Common myeloid progenitor, CD34-positive (primary cell): ENCODE data around the gene MFSD6L.
A peak's percentile ranks its signal among the peaks of the same experiment; 100 is the strongest.

Source experiments
- CTCF ChIA-PET: fragments of 350-600 bp; sonication (Branson Sonifier 250); formaldehyde crosslinking; loops from one replicate; lab custom pipeline; 2021; ENCODE audit warnings: antibody characterized with exemption; lab: Charles Lee
- POLR2A ChIA-PET: fragments of 350-600 bp; sonication (Branson Sonifier 250); formaldehyde crosslinking; loops from one replicate; lab custom pipeline; 2021; ENCODE audit warnings: antibody characterized with exemption; lab: Charles Lee
- DNase-seq, 3 donors: peaks; one replicate each; pipeline versions ENCODE4 v3.0.0 to v3.0.0-alpha.2; 2013
- H3K27ac ChIP-seq, 2 experiments: 1 replicate in 1 of 2; 2 replicates in 1 of 2; pipeline ENCODE4 v1.7.0; 2013; ENCODE audit warnings: inconsistent platforms in 2 of 2, low read length in 2 of 2, mild to moderate bottlenecking in 2 of 2, low read depth in 1 of 2, moderate library complexity in 1 of 2; ENCODE audit not compliant: severe bottlenecking in 2 of 2, insufficient read depth in 1 of 2, poor library complexity in 1 of 2
- H3K27me3 ChIP-seq, 5 experiments: replicated peaks in 2 of 5; 1 replicate in 3 of 5; 2 replicates in 2 of 5; pipeline versions ENCODE4 v1.6.1 to v1.7.0; 2013; ENCODE audit warnings: low read length in 4 of 5, mild to moderate bottlenecking in 2 of 5, moderate library complexity in 2 of 5, inconsistent platforms in 1 of 5; ENCODE audit not compliant: insufficient read depth in 5 of 5, control insufficient read depth in 4 of 5
- H3K36me3 ChIP-seq, 4 experiments: 1 replicate in 2 of 4; 2 replicates in 2 of 4; pipeline versions ENCODE4 v1.6.1 to v1.7.0; 2013; ENCODE audit warnings: low read length in 3 of 4, control low read depth in 1 of 4, mild to moderate bottlenecking in 1 of 4; ENCODE audit not compliant: control insufficient read depth in 4 of 4, insufficient read depth in 4 of 4
- H3K4me1 ChIP-seq, 4 experiments: 1 replicate in 3 of 4; 2 replicates in 1 of 4; pipeline versions ENCODE4 v1.6.1 to v1.7.1; 2013; ENCODE audit warnings: low read length in 3 of 4, mild to moderate bottlenecking in 3 of 4, control low read depth in 1 of 4, inconsistent platforms in 1 of 4, moderate library complexity in 1 of 4; ENCODE audit not compliant: control insufficient read depth in 4 of 4, insufficient read depth in 4 of 4; ENCODE audit errors: control extremely low read depth in 1 of 4
- H3K4me3 ChIP-seq, 7 experiments: 1 replicate in 4 of 7; 2 replicates in 3 of 7; pipeline versions ENCODE4 v1.5.1 to v1.7.0; 2013; ENCODE audit warnings: mild to moderate bottlenecking in 7 of 7, low read length in 6 of 7, moderate library complexity in 6 of 7, inconsistent platforms in 2 of 7, low read depth in 2 of 7, control low read depth in 1 of 7; ENCODE audit not compliant: insufficient read depth in 4 of 7, control insufficient read depth in 1 of 7; ENCODE audit errors: extremely low read depth in 1 of 7
- H3K9me3 ChIP-seq, 5 experiments: 1 replicate in 4 of 5; 2 replicates in 1 of 5; pipeline versions ENCODE4 v1.6.1 to v1.7.1; 2013; ENCODE audit warnings: low read length in 4 of 5, mild to moderate bottlenecking in 2 of 5, inconsistent platforms in 1 of 5, low read depth in 1 of 5, moderate library complexity in 1 of 5; ENCODE audit not compliant: control insufficient read depth in 4 of 5, insufficient read depth in 2 of 5; ENCODE audit errors: control extremely low read depth in 1 of 5
- WGBS: methylation state at CpG from one replicate; pipeline ENCODE4 v1.1.5; 2013; ENCODE audit not compliant: insufficient coverage; 5-methylcytosine and 5-hydroxymethylcytosine counted together

MFSD6L gene

DNA sequence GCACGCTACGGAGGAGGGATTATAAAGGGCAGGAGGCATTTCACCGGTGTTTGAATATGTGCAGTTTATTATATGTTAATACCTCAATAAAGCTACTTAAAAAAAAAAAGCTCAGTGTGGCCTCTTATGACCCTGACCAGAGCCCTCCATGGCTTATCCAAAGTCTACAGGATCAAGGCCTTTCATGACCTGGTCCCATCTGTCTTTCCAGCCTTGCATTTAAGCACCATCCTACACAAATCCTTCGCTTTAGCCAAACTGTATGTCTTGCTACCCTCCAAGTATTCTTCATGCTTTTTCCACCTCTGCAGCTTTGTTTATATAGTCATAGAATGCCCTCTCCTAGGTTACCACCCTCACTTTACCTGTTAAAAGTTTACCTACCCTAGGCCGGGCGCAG is 6.5 kb downstream of the MFSD6L start:
- Histone ChIP-seq H3K9me3 (peaks cover 0 to 9% (median 0%) of the 10 kb centered on the region in 5 experiments), H3K36me3 (no peaks in the 10 kb centered on the region), H3K4me3 (no peak overlapping the region), H3K27me3 (no peaks in the 10 kb centered on the region), H3K4me1 (peaks cover 5 to 22% (median 14%) of the 10 kb centered on the region in 4 experiments), H3K27ac (no peak overlapping the region)
- no peak for DNase-seq
- POLR2A ChIA-PET = no interaction called here
- CTCF ChIA-PET = interaction anchor here (0.7 to 1.2 kb wide), 3 partner anchors 12 to 188 kb away, joined by 3 to 4 read pairs (median 3); no protein-coding TSS in a partner anchor
- WGBS = no CpG with 5 or more reads among the region's 6 CpGs

DNA sequence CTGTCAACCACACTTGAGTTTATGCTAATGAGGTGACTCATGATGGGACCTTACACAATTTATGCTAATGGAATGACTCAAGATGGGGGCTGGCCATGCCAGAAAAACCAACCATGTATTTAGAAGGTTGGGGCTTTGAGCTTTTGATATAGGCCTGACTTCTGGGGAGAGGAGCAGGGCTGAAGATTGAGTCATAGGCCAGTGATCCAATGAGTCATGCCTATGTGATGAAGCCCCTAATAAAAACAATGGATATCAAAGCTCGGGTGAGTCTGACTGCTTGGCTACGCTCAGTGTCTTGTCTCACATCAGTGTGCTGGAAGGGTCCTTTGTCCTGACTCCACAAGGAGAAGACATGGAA is 7.3 kb downstream of the MFSD6L start:
- Histone ChIP-seq H3K4me1 (peaks cover 5 to 22% (median 14%) of the 10 kb centered on the region in 4 experiments), H3K4me3 (no peak overlapping the region), H3K36me3 (no peaks in the 10 kb centered on the region), H3K9me3 (peaks cover 0 to 9% (median 0%) of the 10 kb centered on the region in 5 experiments), H3K27ac (no peak overlapping the region), H3K27me3 (no peaks in the 10 kb centered on the region)
- DNase-seq = peak in 2 of 3 donors; percentile 58 to 62
- ChIA-PET POLR2A (no interaction called here), CTCF (interaction anchor here (0.7 to 1.2 kb wide), 3 partner anchors 13 to 187 kb away, joined by 3 to 4 read pairs (median 3); no protein-coding TSS in a partner anchor)
- WGBS = 100% methylated on average over 2 of the region's 2 CpGs

DNA sequence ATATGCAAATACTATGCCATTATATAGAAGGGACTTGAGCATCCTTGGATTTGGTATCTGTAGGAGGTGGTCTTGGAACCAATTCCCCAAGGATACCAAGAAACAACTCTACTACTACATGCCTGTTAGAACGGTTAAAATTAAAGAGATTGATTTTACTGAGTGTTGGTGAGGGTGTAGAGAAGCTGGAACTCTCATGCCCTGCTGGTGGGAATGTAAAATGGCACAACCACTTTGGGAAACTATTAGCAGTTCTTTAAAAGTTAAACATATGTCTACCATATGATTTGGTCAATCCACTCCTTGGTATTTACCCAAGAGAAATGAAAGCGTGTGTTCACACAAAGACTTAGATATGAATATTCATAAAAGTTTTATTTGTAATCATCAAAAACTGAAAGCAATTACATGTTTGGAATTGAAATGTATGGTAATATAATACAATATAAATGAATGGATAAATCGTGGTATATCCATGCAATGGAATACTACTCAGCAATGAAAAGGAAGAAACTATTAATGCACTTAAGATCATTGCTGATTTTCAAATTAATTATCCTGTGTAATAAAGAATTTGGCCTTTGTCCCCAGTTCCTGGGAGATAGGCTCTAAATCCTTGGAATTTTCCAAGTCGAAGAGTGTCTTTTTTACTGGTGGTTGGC is 7.8 kb downstream of the MFSD6L start:
- H3K9me3 ChIP-seq = peaks cover 0 to 9% (median 0%) of the 10 kb centered on the region in 5 experiments
- DNase-seq = no peak
- CTCF ChIA-PET = interaction anchor here (1.2 kb wide), 1 partner anchor 16 kb away, joined by 3 read pairs; no protein-coding TSS in a partner anchor

DNA sequence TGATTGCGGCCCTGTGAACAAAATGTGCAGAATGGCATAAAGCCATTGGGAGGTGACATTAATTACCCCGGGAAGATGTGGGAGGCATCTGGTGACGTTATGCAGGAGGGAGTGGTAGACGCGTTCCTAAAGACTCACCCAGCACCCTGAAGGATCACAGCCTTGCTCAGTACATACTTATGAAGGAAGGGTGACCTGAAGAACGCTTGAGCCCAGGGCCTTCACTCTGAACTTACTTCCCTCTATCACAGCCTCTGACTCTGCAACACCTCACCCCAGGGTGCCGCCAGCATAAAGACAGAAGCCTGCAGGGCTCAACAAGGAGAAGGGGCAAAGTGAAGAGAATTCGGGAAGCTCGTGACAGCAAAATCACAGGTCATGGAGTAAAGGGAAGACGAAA is 9.4 kb downstream of the MFSD6L start:
- no peak overlapping the region for H3K27ac ChIP-seq
- H3K9me3 ChIP-seq = peaks cover 0 to 9% (median 0%) of the 10 kb centered on the region in 5 experiments
- CTCF ChIA-PET = interaction anchor here (1.7 kb wide), 1 partner anchor 35 kb away, joined by 4 read pairs; no protein-coding TSS in a partner anchor
- WGBS = 68% methylated on average over 6 of the region's 10 CpGs
- DNase-seq = no peak
- peaks cover 5 to 23% (median 13%) of the 10 kb centered on the region in 4 experiments for H3K4me1 ChIP-seq
- POLR2A ChIA-PET = no interaction called here
- H3K27me3 ChIP-seq = no peaks in the 10 kb centered on the region
- no peaks in the 10 kb centered on the region for H3K36me3 ChIP-seq
- H3K4me3 ChIP-seq = no peak overlapping the region

More for the DNA sequence above, 7.8 kb downstream of the MFSD6L start:
- Histone ChIP-seq H3K27me3 (no peaks in the 10 kb centered on the region), H3K4me3 (no peak overlapping the region), H3K4me1 (peaks cover 5 to 22% (median 14%) of the 10 kb centered on the region in 4 experiments), H3K27ac (no peak overlapping the region), H3K36me3 (no peaks in the 10 kb centered on the region)
- POLR2A ChIA-PET = no interaction called here
- no CpG with 5 or more reads among the region's 4 CpGs for WGBS

DNA sequence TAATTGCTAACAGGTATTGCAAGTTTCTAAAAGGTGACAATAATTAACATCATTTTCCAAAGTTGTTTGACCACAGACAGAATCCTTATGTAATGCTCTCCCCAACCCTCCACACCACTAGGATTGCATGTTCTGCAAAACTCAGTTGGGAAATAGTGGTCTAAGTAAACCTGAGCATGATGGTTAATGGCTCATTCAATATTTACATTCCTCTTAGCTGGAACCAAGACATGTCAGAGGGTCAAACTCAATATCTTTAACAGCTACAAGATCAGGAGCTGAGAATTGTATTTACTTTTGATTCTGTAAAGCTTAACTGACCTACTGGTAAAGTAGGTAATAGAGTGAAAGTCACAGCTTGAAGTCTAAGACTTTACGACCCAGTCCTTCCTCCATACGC is 10.2 kb downstream of the MFSD6L start:
- POLR2A ChIA-PET = no interaction called here
- CTCF ChIA-PET = interaction anchor here (1.7 kb wide), 1 partner anchor 34 kb away, joined by 4 read pairs; no protein-coding TSS in a partner anchor
- Histone ChIP-seq H3K4me3 (no peak overlapping the region), H3K4me1 (peaks cover 1 to 16% (median 10%) of the 10 kb centered on the region in 4 experiments), H3K36me3 (no peaks in the 10 kb centered on the region), H3K27ac (no peak overlapping the region), H3K27me3 (no peaks in the 10 kb centered on the region), H3K9me3 (peaks cover 0 to 9% (median 0%) of the 10 kb centered on the region in 5 experiments)
- no peak for DNase-seq
- 100% methylated on average over 2 of the region's 2 CpGs for WGBS

DNA sequence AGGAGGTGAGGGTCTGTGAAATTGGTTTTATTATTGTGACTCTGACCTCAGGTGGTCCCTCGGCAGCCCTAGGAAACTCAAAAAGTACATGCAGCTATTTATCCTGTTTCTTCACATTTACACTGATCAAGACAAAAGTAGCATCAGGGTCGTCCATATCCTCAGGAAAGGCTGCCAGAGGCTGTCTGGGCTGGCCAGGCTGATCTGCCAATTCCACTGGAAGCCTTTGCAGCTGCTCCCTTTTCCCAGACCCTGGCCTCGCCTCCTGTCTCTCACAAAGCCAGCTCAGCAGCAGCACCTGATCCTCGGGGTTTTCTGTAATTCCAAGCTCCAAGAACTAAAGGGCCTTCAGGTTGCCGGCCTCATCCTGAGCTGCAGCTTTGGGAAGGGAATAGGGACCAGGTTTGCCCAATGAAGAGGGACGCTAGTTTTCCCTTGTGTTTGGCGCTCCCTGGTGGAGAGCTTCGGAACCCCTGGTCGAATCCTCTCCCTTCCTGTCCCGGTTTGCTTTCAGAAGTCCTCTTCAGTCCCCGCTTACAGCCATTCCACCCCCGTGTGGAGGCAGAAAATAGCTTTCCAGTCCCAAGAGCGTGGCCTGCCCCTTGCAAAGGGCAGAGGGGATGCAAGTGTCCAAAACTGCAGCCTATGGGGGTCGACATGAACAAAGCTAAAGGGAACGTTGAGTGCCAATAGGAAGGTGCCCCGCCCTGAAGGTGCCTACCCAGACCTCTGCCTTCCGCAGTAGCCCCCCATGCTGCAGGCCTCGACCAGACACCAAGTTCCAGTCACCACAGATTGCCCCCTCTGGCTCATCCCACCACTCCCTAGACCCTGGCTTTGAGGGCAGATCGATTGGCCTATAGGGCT is 13.4 kb downstream of the MFSD6L start:
- H3K4me3 ChIP-seq = peak overlapping the region in 1 of 7 experiments; percentile 23
- ChIA-PET CTCF (interaction anchor here (0.7 to 7.2 kb wide), 31 partner anchors 9 to 376 kb away, joined by 3 to 77 read pairs (median 4); partner anchors contain the start of gene MFSD6L), POLR2A (interaction anchor here (0.6 to 0.9 kb wide), 2 partner anchors 402 to 1042 kb away, joined by 3 to 4 read pairs; no protein-coding TSS in a partner anchor)
- no peaks in the 10 kb centered on the region for H3K36me3 ChIP-seq
- H3K9me3 ChIP-seq = no peaks in the 10 kb centered on the region
- WGBS = 29% methylated on average over 16 of the region's 19 CpGs
- peak in 2 of 3 donors; percentile 45 to 58 for DNase-seq
- H3K27ac ChIP-seq = no peak overlapping the region
- H3K4me1 ChIP-seq = peaks cover 0 to 10% (median 7%) of the 10 kb centered on the region in 4 experiments
- no peaks in the 10 kb centered on the region for H3K27me3 ChIP-seq
